Tibial nerve (tissue), 4 donors: ENCODE measurements around the gene PPA2.

Source experiments
- EP300 ChIP-seq, 2 donors: sonication (generic); formaldehyde crosslinking; IDR thresholded peaks; one replicate each; pipeline ENCODE4 v1.6.1; 2017; ENCODE audit warnings: antibody characterized with exemption in 2 of 2, mild to moderate bottlenecking in 1 of 2
- POLR2A ChIP-seq, 2 donors: fragments of 450-650 bp; IDR thresholded peaks; one replicate each; pipeline ENCODE4 v1.6.1; 2017; ENCODE audit warnings: antibody characterized with exemption in 2 of 2, mild to moderate bottlenecking in 2 of 2, moderate library complexity in 2 of 2
- TF ChIP-seq, protein P1 (sequence below), 5 experiments: fragments of 200-600 bp in 3 of 5; fragments of 450-650 bp in 2 of 5; sonication (generic) in 3 of 5; IDR thresholded peaks; one replicate each; pipeline ENCODE4 v1.5.1; 2016 to 2019; ENCODE audit warnings: antibody characterized with exemption in 5 of 5, mild to moderate bottlenecking in 3 of 5, moderate library complexity in 2 of 5

GRCh38 chr4:105472871-105473323, 965 bp downstream of the PPA2 start:
- TF ChIP-seq, protein P1, sequence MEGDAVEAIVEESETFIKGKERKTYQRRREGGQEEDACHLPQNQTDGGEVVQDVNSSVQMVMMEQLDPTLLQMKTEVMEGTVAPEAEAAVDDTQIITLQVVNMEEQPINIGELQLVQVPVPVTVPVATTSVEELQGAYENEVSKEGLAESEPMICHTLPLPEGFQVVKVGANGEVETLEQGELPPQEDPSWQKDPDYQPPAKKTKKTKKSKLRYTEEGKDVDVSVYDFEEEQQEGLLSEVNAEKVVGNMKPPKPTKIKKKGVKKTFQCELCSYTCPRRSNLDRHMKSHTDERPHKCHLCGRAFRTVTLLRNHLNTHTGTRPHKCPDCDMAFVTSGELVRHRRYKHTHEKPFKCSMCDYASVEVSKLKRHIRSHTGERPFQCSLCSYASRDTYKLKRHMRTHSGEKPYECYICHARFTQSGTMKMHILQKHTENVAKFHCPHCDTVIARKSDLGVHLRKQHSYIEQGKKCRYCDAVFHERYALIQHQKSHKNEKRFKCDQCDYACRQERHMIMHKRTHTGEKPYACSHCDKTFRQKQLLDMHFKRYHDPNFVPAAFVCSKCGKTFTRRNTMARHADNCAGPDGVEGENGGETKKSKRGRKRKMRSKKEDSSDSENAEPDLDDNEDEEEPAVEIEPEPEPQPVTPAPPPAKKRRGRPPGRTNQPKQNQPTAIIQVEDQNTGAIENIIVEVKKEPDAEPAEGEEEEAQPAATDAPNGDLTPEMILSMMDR (IDR thresholded peaks at IDR 0.05), result no peak
- no peak for TF ChIP-seq POLR2A (IDR thresholded peaks at IDR 0.05)
- TF ChIP-seq EP300 (IDR thresholded peaks at IDR 0.05), result no peak
